ENCODE results near the gene STEAP1B. TPM values are rescaled to one million over a fixed set of nuclear protein-coding genes. Genes with fewer than 3 reads are reported as not detected.
"Not testable (repeated sequence)": the region's sequence is repeated elsewhere in the genome, so short reads cannot be mapped to it uniquely, and the experiment has no call there.

The STEAP1B gene
- total RNA-seq, 1 experiment from 2014 or later, result not detected

- peak; percentile 34 for DNase-seq (ENCODE audit: low spot score)
These were observed 3.1 kb downstream of the STEAP1B start for GRCh38 chr7:22496912-22497311.

GRCh38 chr7:22496296-22496888, 3.6 kb downstream of the STEAP1B start:
- DNase-seq (ENCODE audit: low spot score), result not testable (repeated sequence)

- not testable (repeated sequence) for DNase-seq (ENCODE audit: low spot score)
These were observed 6.6 kb downstream of the STEAP1B start for GRCh38 chr7:22493160-22493925.

- DNase-seq (ENCODE audit: low spot score), result peak; percentile 83
These were observed 11.1 kb downstream of the STEAP1B start for GRCh38 chr7:22488643-22489462.

- no peak for DNase-seq (ENCODE audit: low spot score)
These were observed 11.9 kb downstream of the STEAP1B start for GRCh38 chr7:22487978-22488642.

GRCh38 chr7:22486597-22486996, 13.4 kb downstream of the STEAP1B start:
- no peak for DNase-seq (ENCODE audit: low spot score)

GRCh38 chr7:22485189-22485588, 14.8 kb downstream of the STEAP1B start:
- DNase-seq (ENCODE audit: low spot score), result peak; percentile 38

GRCh38 chr7:22482503-22482902, 17.5 kb downstream of the STEAP1B start:
- DNase-seq (ENCODE audit: low spot score), result no peak

- peak; percentile 56 for DNase-seq (ENCODE audit: low spot score)
These were observed 18.3 kb downstream of the STEAP1B start for GRCh38 chr7:22481726-22482125.

GRCh38 chr7:22480523-22481075, 19.4 kb downstream of the STEAP1B start:
- no peak for DNase-seq (ENCODE audit: low spot score)

- no peak for DNase-seq (ENCODE audit: low spot score)
These were observed 22.0 kb downstream of the STEAP1B start for GRCh38 chr7:22477876-22478450.

GRCh38 chr7:22477262-22477661, 22.7 kb downstream of the STEAP1B start:
- DNase-seq (ENCODE audit: low spot score), result no peak

GRCh38 chr7:22476824-22477223, 23.2 kb downstream of the STEAP1B start:
- no peak for DNase-seq (ENCODE audit: low spot score)

- DNase-seq (ENCODE audit: low spot score), result no peak
These were observed 25.3 kb downstream of the STEAP1B start for GRCh38 chr7:22474645-22475044.

GRCh38 chr7:22470981-22471380, 29.0 kb downstream of the STEAP1B start:
- no peak for DNase-seq (ENCODE audit: low spot score)

GRCh38 chr7:22469371-22470143, 30.4 kb downstream of the STEAP1B start:
- no peak for DNase-seq (ENCODE audit: low spot score)

GRCh38 chr7:22468609-22469008, 31.4 kb downstream of the STEAP1B start:
- DNase-seq (ENCODE audit: low spot score), result no peak

- no peak for DNase-seq (ENCODE audit: low spot score)
These were observed 35.7 kb downstream of the STEAP1B start for GRCh38 chr7:22464299-22464698.

GRCh38 chr7:22460363-22460988, 39.5 kb downstream of the STEAP1B start:
- DNase-seq (ENCODE audit: low spot score), result no peak

- no peak for DNase-seq (ENCODE audit: low spot score)
These were observed 42.5 kb downstream of the STEAP1B start for GRCh38 chr7:22457471-22457870.

Data from A172 (cell line).